NCI-H345 (cell line): Measurements from ENCODE around the gene ADARB1.

Experiments
- DNase-seq: peaks from one replicate; lab custom pipeline; 2025; lab: John Stamatoyannopoulos, UW

Gene ADARB1

DNA sequence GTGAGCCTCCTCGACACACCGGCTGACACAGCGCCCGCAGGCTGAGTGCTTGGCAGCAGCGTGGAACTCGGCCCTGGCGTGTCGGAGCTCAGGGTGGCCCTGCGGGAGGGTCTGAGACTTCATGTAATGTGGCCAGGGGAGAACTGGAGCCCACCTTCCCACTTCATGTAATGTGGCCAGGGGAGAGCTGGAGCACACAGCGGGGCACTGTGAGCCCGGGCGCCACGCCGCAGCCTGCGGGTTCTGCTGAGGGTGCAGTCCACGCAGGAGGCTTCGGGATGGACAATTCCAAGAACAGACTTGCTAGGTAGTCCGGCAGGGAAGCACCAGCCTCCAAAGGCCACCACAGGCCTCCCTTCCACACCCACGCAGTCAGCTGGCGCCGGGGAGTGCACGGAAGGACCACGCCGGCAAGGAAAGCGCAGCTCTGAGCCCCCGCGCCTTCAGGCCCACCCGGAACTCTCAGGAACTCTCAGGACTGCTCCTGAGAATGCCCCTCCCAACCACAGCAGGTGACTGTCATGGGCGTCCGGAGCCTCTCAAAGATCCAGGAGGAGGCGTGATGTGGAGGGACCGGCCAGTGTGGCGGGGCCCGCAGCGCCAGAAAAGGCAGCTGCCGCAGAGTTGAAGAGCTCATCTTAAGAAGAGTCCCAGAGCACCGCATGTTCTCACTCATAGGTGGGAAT lies 19.3 kb upstream of the ADARB1 start:
- no peak for DNase-seq

DNA sequence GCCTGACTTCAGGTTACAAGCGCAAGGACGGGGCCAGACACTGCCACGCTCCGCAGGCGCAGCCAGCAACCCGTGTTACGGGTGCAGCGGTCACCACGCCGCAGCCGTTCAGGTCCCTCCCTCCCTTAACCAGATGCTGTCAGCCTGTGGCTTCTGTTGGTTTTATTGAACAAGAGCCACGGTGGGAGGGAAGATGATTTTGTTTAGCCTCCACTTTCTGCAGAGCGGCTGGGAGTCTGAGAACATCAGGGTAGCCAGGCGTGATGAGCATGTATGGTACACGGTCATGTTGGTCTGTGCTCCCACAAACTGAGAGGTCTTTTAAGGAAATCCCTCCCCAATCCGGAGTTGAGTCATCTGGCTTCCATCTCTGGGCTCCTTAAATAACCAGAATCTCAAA lies 18.5 kb upstream of the ADARB1 start:
- no peak for DNase-seq

DNA sequence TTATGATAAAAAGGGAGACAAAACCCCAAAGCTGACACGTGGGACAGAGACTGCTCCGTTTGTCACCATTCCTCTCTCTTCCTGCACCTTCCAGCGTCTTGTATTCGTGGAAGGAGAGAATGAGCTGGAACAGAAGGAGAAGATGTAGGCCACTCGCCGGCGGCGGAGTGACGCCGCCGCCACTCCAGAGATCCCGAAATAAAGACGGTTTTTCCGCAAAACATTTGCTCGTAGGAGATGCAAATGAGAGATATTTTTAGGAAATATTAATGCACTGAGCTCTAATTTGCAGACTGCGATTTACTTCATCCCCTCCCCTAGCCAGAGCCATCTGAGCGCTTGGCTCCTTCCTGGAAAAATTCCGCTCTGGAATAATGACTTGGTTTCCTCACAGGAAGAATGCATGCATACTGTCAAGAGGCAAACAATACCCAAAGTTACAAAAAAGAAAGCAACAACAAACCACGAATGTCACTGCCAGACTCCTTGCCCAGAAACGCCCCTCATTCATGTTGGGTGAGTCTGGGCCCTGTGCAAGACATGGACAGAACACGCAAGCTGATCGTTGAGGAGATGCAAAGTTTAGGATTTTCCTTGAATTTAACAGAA lies 18.0 kb upstream of the ADARB1 start:
- no peak for DNase-seq

DNA sequence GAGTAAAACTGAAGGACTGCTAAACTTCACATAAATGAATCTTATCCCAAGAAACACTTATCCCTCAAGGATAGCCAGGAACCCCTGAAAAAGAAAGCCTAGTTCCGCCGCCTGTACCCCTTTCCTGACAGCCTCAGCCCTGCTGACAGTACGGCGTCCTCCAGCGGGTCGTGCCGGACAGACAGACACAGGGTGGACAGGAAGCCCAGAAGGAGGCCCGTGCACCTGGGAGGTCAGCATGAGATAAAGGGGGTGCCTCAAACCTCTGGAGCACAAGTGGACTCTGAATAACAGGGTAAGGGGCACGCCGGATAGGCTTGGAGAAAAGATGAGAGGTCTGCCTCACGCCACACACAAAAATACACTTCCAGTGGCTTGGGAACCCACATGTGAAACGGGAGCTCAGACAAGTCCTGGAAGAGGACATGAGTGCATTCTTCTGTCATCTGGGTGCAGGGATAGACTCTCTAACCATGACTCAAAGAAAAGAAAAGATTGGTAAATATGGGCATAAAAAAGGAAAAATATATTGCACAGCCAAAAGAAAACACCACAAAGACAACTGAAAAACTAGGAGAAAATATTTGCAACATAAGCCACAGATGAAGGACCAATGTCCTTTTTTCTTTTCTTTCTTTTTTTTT lies 17.3 kb upstream of the ADARB1 start:
- no peak for DNase-seq

DNA sequence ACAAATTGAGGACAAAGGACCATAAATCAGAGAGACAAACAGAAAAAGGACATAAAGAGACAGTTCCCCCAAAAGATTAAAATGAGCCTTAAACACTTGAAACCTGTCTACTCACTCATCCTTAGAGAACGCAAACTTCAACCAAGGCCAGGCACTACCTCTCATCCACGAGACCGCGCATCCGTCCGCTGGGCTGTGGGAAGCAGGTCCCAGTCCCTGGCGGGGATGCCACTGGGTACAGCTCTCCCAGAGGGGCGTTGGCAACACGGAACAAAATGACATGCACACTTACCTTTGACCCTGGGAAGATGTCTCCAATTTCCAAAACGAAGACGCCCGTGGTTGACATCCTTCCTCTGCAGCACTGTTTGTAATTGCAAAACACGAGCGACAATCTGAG lies 16.5 kb upstream of the ADARB1 start:
- DNase-seq: no peak

DNA sequence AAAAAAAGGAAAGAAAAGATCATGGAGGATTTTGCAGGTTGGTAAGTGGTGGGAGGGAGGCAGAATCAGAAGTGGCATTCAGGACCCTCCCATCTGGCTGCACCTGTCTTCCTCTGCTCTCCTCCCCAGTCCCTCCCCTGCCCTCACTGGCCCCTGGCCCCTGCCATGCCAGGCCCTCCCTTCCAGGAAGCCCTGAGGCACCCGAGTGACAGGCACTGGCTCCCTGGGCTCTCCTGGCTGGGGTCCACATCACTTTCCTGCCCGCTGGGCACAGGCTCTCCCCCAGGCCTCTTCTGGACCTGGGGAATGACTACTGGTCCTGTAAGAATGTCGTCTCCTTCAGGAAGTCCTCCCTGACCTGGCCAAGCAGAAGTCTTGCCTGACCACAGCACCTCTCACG lies 15.3 kb upstream of the ADARB1 start:
- DNase-seq: no peak

DNA sequence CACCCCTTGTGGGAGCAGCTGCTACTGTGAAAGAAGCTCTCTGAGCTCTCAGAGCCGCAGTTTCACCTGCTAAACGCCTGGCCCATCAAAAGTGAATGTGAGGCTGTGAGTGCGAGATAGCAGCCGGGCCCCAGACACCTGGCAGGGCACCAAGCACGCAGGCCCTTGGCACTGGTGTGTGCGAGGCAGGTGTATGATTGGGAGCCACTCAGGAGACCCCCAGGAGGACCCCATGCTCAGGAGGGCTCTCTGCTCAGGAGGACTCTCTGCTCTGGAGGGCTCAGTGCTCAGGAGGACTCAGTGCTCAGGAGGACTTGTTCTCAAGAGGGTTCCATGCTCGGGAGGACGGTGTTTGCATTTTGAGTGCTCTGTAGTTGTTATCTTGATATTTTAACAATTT lies 14.3 kb upstream of the ADARB1 start:
- no peak for DNase-seq

DNA sequence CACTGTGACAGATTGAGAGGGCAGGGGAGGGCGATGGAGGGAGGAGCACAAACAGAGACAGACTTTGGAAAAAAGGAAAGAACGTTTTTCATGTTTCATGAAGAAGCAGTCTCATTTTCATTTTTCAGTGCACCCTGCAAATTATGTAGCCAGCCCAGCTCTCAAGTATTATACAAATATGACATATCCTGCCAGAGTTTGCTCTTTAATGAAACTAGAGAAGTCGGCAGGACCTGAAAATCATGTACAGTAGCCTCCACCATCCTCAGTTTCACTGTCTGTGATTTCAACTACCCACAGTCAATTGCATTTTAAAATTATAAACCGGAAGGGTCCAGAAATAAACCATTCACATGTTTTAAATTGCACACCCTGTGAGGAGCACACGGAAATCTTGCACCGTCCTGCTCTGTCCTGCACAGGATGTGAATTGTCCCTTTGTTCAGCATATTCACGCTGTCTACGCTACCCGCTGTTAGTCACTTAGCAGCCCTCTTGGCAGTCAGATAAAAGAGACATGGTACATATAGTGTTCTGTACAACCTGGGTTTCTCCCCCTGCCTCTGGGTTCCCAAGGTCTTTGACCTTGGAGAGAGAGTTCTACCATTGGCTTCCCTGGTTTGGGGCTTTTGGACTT lies 13.6 kb upstream of the ADARB1 start:
- no peak for DNase-seq

DNA sequence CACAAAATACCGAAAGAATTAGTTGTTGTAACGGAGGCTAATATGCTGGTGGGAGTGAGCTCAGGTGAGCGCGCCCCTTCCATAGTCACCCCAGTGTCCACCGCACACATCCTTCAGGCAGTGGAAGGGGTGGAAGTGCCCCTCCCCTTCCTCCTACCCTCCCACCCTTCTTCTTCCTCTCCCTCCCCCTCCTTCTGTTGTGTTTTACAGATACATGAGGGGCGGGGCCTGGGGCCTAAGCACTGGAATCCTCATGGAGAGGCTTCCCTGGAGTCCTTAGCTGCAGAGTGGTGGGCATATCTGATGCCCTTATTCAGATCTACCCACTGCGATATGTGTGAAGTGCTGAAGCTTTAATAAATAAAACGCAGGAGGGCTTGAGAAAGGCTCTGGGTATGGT lies 10.3 kb upstream of the ADARB1 start:
- DNase-seq: no peak

DNA sequence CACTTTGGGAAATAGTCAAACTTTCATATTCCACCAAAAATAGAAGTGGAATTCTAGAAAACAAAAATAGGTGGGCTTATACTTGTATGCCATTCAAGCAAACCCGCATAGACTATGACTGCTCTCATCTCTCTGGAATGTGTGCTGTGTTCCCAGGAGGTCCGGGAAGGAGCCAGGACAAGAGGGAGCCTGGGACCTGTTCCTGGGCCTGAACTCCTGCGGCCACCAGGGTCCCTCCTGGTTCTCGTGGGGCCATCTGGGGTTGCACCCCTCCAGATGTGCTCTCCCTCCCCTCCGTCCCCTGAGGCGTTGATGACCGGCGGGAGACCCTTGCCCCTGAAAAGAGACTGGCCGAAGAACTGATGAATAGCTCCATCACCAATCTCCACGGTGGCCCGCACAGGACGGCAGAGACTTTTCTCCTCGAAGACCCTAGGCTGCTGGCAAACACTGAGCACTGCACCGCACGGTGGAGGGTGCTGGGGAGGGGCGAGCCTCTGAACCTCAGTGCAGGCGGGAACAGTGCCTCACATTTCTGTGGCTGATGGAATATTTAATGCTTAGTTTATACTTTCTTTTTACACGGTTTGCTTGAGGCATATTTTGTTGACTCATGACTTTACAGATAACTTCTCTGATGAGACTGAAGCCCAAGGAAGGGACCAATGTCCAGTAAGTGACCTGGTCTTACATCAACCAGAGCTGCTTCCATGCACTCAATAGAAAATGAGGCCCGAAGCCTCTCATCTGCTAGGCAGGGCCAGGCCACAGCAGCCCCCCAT lies 9.6 kb upstream of the ADARB1 start:
- DNase-seq: no peak

DNA sequence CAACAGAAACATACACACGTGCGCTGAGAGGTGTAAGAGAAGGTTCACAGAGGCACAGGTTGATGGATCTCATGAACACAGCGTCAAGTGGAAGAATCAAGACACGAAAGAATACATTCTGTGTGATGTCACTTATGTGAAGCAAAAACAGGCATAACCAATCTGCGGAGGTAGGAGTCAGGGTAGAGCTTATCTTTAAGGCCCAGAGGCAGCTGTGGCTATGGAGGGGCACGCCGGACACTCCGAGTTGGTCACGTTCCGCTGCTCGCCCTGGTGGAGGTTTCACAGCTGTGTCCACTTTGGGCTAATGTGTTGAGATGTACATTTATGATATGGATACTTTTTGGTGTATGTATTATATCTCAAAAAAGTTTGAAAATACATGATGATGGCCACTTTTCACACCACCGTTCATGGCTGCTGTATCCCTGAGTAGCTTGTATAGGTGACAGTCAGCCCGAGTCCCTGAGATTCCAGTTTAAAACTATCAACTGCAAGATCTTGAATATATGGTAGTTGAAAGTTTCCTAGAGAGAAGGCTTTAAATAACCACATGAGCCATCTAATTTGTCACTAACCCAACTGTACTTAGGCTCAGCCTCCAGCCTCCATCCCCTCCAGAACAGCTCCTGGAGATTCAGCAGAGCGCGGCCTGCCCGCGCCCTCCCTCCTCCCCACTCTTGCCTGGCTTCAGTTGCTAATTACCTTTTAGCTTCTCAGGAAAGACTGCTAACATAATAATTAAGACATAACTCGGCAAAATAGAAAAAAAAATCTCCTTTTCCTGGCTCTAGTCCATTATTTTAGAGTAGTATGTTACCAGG lies 6.7 kb upstream of the ADARB1 start:
- DNase-seq: no peak

DNA sequence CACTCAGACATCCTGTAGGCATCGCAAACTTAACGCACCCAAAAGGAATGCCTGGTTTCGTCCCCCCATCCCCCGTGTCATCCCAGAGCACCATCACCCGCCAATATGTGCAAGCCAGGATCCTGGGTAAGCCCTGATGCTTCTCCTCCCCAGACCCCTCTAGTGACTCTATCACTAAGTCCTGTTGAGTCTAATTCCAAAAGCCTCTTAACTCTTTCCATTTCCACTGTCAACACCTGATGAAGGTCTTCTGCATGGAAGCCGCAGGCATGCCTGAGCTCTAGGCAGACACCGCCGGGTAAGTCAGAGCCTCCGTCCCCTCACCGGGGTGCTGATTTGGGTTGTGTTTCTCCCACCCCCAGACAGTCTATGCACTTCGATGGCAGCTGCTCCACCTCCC lies 5.3 kb upstream of the ADARB1 start:
- no peak for DNase-seq

DNA sequence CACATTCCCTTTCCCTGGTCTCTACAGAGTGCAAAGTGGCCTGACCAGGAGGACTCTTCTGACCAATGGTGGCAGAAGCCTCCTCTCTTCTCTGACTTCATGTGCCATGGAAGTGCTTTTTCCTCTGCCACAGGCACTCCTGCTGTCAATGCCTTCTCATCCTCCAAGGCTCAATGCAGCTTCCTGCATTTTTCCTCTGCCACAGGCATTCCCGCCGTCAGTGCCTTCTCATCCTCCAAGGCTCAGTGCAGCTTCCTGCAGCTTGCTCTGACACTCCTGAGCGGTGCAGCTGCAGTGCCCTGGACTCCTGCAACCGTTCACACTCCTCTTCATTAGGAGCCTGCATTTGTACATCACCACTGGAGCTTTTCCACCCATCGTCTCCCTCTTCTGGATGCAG lies 4.7 kb upstream of the ADARB1 start:
- DNase-seq: no peak

DNA sequence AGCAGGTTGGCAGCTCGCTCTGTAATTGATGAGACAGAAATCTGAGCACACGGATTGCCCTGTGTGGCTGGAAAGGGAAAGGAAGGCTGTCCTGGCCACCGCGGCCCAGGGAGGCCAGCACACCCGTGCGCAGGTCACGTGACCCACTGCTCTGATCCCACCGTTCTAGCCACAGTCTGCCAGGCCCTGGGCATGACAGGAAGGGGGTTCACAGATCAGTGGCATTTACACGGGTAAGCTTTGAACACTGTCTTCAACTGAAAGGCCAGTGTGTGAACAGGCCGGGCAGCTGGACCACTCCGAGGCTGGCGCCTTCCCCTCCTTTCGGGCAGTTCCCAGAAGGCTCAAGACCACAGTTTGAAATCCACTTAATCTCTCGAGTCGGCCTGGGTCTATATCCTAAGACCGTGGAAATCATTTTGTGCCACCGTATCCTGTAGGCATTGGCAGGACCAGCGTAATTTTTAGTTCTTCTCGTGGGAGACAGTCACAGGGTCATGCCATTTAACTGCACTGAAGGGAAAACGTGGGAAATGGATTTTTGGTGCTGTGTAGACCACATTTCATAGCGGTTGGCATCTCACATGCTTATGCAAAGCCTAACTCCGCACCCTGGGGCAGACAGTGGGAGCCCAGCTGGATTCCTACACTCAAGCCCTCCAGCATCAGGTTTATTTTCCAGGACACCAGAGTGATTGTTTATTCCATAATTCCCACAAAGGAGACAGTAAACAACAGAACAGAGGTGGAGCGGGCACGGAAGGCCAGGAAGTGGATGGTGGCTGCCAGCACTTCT lies 3.1 kb upstream of the ADARB1 start:
- no peak for DNase-seq

DNA sequence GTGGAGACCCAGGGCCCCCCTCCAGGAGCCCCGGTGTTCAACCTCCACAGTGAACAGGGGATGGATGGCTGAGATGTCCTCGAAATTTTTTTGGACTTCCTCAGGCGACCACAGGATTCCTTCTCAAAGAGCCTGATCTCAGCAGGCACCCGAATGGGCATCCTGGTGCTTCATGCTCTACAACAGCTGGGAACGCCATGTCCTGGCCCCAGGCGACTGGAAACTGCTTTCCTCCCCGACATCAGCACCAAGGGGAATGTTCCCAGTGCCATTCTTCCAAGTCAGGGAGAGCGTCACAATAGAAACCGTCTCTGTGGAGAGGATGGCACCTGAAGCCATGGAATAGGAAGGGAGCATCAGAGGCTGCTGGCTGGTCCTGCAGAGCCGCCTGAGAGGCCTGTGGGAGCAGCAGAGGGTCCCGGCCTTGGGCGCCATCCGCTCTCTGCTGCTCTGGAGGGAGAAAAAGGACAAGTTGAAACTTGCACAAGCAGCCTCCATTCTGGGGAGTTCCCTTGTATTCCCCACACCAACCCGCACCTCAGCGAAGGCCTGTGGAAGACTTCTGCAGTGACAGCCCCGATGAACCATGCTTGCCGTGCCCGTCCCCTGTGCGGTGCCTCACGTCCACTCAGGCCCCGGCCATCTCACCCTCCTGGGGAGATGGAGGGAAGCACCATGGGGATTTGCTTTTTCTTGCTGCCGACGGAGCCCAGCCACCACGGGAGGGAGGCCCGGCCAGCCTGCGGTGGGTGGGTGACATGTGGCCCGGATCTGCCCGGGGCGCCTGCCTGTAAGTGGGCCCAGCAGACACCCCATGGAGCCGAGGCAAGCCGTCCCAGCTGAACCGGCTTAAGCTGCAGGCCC lies 2.3 kb upstream of the ADARB1 start:
- no peak for DNase-seq

DNA sequence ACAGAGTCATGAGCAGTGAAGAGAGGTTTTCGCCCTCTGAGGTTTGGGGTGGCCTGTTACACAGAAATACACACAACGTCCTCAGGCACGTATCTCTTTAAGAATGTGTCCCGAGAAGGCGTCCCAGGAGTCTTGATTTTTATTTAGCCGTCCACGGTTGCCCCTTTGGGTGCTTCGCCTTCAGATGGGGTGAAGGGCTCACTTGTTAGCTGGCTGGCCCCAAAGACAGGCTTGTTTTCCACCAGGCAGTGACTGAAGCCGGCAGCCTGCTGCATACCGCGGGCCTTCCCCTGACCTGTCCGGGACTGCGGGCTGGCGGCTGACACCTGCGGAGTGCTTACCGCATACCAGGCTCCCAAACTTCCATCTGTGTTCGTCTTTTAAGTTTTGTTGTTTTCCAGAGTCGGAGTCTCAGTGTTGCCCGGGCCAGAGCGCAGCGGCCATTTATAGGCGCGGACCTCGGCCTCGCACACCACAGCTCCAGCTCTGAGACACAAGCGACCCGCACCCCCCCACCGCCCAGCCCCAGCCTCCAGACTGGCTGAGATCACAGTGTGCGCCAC lies 1.6 kb upstream of the ADARB1 start:
- DNase-seq: no peak

DNA sequence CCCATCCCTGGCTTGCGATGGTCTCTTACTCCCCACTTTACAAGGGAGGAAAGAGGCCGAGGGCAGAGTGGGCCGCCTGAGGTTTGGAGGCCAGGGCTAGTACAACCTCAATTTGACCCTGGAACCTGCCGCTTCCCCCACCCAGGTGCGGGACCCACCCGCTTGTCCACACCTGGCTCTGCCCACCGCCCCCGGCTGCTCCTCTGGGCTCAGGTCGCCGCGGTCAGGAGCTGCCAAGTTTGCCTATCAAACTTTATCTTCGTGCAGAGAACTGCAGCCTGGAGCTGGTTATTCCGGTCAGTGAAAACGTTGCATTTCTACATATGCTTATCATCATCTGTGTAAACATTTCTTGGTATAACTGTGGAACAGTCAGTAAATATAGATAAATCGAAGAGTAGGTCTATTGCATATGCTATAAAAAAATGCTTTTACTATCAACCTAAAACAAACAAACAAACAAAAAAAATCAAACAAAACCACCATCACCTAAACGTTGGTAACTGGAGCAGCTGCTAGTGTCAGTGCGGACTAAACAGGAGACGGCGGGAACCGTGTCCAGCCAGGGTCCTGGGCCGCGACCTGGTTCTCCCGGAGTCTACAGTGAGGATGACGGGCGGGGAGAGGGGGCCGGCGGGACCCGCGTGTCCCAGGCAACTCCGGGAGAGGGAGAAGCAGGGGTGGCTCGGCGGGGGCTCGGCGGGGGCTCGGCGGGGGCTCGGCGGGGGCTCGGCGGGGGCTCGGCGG lies 906 bp upstream of the ADARB1 start:
- peak; percentile 60 for DNase-seq

DNA sequence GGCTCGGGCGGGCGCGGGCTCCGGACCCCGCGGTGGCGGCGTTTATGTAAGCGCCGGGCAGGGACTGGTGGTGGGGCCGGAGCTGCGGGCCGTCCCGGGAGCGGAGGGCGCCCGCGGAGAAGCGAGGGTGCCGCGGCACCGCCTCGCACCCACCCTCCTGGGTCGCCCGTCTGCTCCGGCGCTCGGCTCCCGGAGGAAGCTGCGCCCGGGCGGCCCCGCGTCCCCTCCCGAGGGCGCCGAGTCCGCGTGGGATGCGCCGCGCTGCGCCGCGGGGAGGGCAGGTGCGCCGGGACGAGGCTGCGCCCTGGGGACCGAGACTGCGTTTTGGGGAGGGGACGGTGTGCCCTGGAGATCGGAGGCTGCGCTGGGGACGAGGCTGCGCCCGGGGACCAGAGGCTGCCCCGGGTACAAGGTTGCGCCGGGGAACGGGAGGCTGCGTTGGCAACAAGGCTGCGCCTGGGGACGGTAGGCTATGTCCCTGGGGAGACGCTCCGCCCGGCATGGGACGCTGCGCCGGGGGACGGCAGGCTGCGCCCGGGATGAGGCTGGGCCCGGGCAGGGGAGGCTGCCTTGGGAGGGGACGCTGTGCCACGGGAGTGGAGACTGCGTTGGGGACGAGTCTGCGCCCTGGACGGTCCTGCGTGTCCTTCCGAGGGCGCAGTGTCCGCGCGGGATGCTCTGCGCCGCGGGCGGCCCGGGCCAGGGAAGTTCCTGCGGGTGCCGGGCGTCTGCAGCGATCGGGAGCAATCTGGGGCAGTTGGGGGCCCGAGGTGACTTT lies 627 bp downstream of the ADARB1 start:
- peak; percentile 27 for DNase-seq
